Endothelial cell of umbilical vein (primary cell): ENCODE measurements around the gene FAM120A. TPM values are rescaled to one million over a fixed set of nuclear protein-coding genes. Genes with fewer than 3 reads are reported as not detected.

ENCODE experiments used
- BruUV-seq: library from RNA; stranded (reverse); fragments of 400-500 nt; replicated peaks from 2 replicates; lab custom pipeline; 2021; lab: Mats Ljungman, UMichigan
- CTCF ChIA-PET: fragments of 300-600, 350-600 bp; sonication (Branson Sonifier 250); formaldehyde crosslinking; loops from one replicate; lab custom pipeline; 2021; ENCODE audit warnings: antibody characterized with exemption, inconsistent platforms; lab: Charles Lee
- POLR2A ChIA-PET: fragments of 300-600, 350-600 bp; sonication (Branson Sonifier 250); formaldehyde crosslinking; loops from one replicate; lab custom pipeline; 2021; ENCODE audit warnings: antibody characterized with exemption, inconsistent platforms; lab: Charles Lee
- DNase-seq: peaks from one replicate; pipeline ENCODE4 v3.0.0-alpha.2; 2011; ENCODE audit warnings: low read depth, low spot score
- FAIRE-seq: peaks from 2 replicates; lab custom pipeline; 2011; peaks lifted over from hg19 to GRCh38; lab: Jason Lieb, UNC
- H2AFZ ChIP-seq: 2 replicates; pipeline ENCODE4 v1.6.0; 2012; ENCODE audit warnings: low read depth, low read length, control low read depth, inconsistent platforms
- H3K27ac ChIP-seq: 2 replicates; pipeline ENCODE4 v1.5.1; 2011; ENCODE audit warnings: low read depth, mild to moderate bottlenecking, control low read depth, low read length, moderate library complexity; ENCODE audit not compliant: insufficient read depth
- H3K27me3 ChIP-seq, 2 experiments: 2 replicates each; pipeline versions ENCODE4 v1.6.0 to v1.6.1; 2011; ENCODE audit warnings: low read length in 2 of 2, mixed read lengths in 1 of 2; ENCODE audit not compliant: control insufficient read depth in 2 of 2, insufficient read depth in 2 of 2
- H3K36me3 ChIP-seq, 2 experiments: 2 replicates in 1 of 2; 3 replicates in 1 of 2; pipeline ENCODE4 v1.5.1; 2011; ENCODE audit warnings: low read length in 2 of 2, mild to moderate bottlenecking in 1 of 2, moderate library complexity in 1 of 2; ENCODE audit not compliant: control insufficient read depth in 2 of 2, insufficient read depth in 2 of 2; ENCODE audit errors: extremely low read depth in 1 of 2
- H3K4me1 ChIP-seq: 3 replicates; pipeline ENCODE4 v1.5.1; 2011; ENCODE audit warnings: mild to moderate bottlenecking, low read length; ENCODE audit not compliant: control insufficient read depth, insufficient read depth; ENCODE audit errors: extremely low read depth
- H3K4me2 ChIP-seq: 2 replicates; pipeline ENCODE4 v1.6.1; 2011; ENCODE audit warnings: low read length, control low read depth, mixed read lengths; ENCODE audit not compliant: insufficient read depth
- H3K4me3 ChIP-seq, 3 experiments: fragments of 200-600 bp in 1 of 3; sonication (generic), shearing (Covaris generic) in 1 of 3; replicated peaks in 1 of 3; 2 replicates each; pipeline ENCODE4 v1.5.1; 2011 to 2016; ENCODE audit warnings: control low read depth in 3 of 3, low read length in 3 of 3, mild to moderate bottlenecking in 2 of 3, inconsistent platforms in 1 of 3, low read depth in 1 of 3, moderate library complexity in 1 of 3; ENCODE audit not compliant: insufficient read depth in 1 of 3
- H3K79me2 ChIP-seq: 2 replicates; pipeline ENCODE4 v1.6.0; 2012; ENCODE audit warnings: low read length, inconsistent platforms; ENCODE audit not compliant: control insufficient read depth, insufficient read depth
- H3K9ac ChIP-seq: replicated peaks from 2 replicates; pipeline ENCODE3; 2011; ENCODE audit warnings: low read length, control low read depth; ENCODE audit not compliant: insufficient read depth; ENCODE audit errors: extremely low read depth
- H3K9me1 ChIP-seq: replicated peaks from 3 replicates; pipeline ENCODE4 v1.6.0; 2011; ENCODE audit warnings: mild to moderate bottlenecking, low read length; ENCODE audit not compliant: control insufficient read depth, insufficient read depth; ENCODE audit errors: extremely low read depth
- H3K9me3 ChIP-seq: replicated peaks from 2 replicates; pipeline ENCODE4 v1.5.1; 2012; ENCODE audit warnings: low read length, inconsistent platforms; ENCODE audit not compliant: control insufficient read depth, insufficient read depth
- H4K20me1 ChIP-seq: replicated peaks from 2 replicates; pipeline ENCODE3; 2011; ENCODE audit warnings: mild to moderate bottlenecking, low read length; ENCODE audit not compliant: control insufficient read depth, insufficient read depth; ENCODE audit errors: extremely low read depth
- EZH2 ChIP-seq: IDR thresholded peaks from 2 replicates; pipeline ENCODE4 v1.6.1; 2012; ENCODE audit warnings: borderline replicate concordance, low read depth, mild to moderate bottlenecking, moderate library complexity, low read length, inconsistent platforms; ENCODE audit not compliant: severe bottlenecking
- FOS ChIP-seq: IDR thresholded peaks from 2 replicates; pipeline ENCODE4 v1.6.1; 2011; ENCODE audit warnings: mild to moderate bottlenecking, low read length, moderate library complexity, borderline replicate concordance; ENCODE audit not compliant: insufficient read depth
- GATA2 ChIP-seq: IDR thresholded peaks from 2 replicates; pipeline ENCODE4 v1.7.0; 2011; ENCODE audit warnings: low read depth, mild to moderate bottlenecking, moderate library complexity, mixed read lengths, low read length; ENCODE audit not compliant: insufficient read length, insufficient read depth
- JUN ChIP-seq: IDR thresholded peaks from 2 replicates; pipeline ENCODE4 v1.6.1; 2011; ENCODE audit warnings: borderline replicate concordance, low read depth; ENCODE audit not compliant: insufficient read length, insufficient read depth
- MYC ChIP-seq: IDR thresholded peaks from one replicate; pipeline ENCODE4 v1.6.1; 2011; ENCODE audit warnings: mild to moderate bottlenecking, low read depth, low read length
- POLR2A ChIP-seq: IDR thresholded peaks from 2 replicates; pipeline ENCODE4 v1.6.1; 2012; ENCODE audit warnings: low read depth, mild to moderate bottlenecking, control low read depth, low read length
- POLR2AphosphoS5 ChIP-seq: IDR thresholded peaks from 2 replicates; pipeline ENCODE4 v1.6.1; 2012; ENCODE audit warnings: low read depth, mild to moderate bottlenecking, control low read depth, low read length, moderate library complexity; ENCODE audit not compliant: insufficient read depth
- dilution Hi-C: fragments of 300-500 bp; cut with MboI; formaldehyde crosslinking; loops from one replicate; pipeline ENCODE4 v1.15.0; 2019; ENCODE audit warnings: low sequenced_read_pairs; ENCODE audit not compliant: extremely low pct_ligation_motif_present
- intact Hi-C: fragments of 100-400 bp; cut with micrococcal nuclease; formaldehyde crosslinking; loops from one replicate; pipeline ENCODE4 v1.10.0; 2022
- polyA plus RNA-seq, 4 experiments: library from polyadenylated mRNA; depleted of rRNA in 3 of 4; stranded (reverse) in 3 of 4; unstranded in 1 of 4; fragments of >200 nt; gene quantifications; 2 replicates each; pipeline versions ENCODE4 v1.2.1 to v1.2.3, GENCODE V29; 2011 to 2012; ENCODE audit warnings: missing spikeins in 1 of 4
- total RNA-seq: library from RNA; stranded (reverse); gene quantifications from 2 replicates; pipeline ENCODE4 v1.2.3, GENCODE V29; 2021
- TF ChIP-seq, protein P1 (sequence below): IDR thresholded peaks from 2 replicates; pipeline ENCODE4 v1.6.1; 2011; ENCODE audit not compliant: insufficient read depth, insufficient read length
- TF ChIP-seq, protein P2 (sequence below), 2 donors: IDR thresholded peaks; 1 replicate in 1 of 2; 2 replicates in 1 of 2; pipeline ENCODE4 v1.5.1; 2011; ENCODE audit warnings: low read length in 2 of 2, mild to moderate bottlenecking in 2 of 2, moderate library complexity in 2 of 2, control low read depth in 1 of 2, inconsistent platforms in 1 of 2, low read depth in 1 of 2; ENCODE audit not compliant: insufficient read depth in 1 of 2; ENCODE audit errors: extremely low read depth in 1 of 2

The FAM120A gene
- total and polyA plus RNA-seq, 2 donors (not counting 3 experiments of a cell fraction or from before 2014, with no cell fraction given), result 66.8 to 126 TPM

DNA sequence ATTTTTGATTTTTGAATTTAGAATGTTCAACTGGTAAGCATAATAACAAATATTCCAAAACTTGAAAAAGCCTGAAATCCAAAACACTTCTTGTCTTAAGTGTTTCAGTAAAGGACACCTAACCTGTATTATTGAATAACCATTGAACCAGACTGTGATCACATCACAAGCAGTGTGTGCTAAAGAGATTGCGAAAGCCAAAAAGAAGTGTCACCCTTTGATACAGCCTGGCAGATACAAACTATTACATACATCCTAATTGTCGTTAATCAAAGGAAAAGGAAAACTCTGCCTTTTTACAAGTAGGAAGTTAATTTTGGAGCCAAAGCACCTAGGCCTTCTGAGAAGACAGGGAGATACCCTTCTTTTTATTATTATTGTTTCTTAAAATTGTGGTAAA, 10.3 kb downstream of the FAM120A start:
- BruUV-seq, result no TSS peak
- ChIA-PET CTCF (no interaction called here), POLR2A (no interaction called here)
- no peak overlapping the region for H3K4me2 ChIP-seq
- H3K9ac ChIP-seq, result no peak overlapping the region
- H3K27me3 ChIP-seq, result no peaks in the 10 kb centered on the region
- no peak overlapping the region for H2AFZ ChIP-seq
- peaks cover 13% of the 10 kb centered on the region for H3K4me1 ChIP-seq
- no peaks in the 10 kb centered on the region for H3K9me1 ChIP-seq
- no peaks in the 10 kb centered on the region for H3K9me3 ChIP-seq
- DNase-seq (no peak), FAIRE-seq (no peak)
- no peaks in the 10 kb centered on the region for H3K36me3 ChIP-seq
- H3K4me3 ChIP-seq, result no peak overlapping the region
- H3K27ac ChIP-seq, result no peak overlapping the region
- H3K79me2 ChIP-seq, result peaks cover 100% of the 10 kb centered on the region
- no peak for TF ChIP-seq EZH2
- no peak for TF ChIP-seq JUN
- TF ChIP-seq, protein P1, sequence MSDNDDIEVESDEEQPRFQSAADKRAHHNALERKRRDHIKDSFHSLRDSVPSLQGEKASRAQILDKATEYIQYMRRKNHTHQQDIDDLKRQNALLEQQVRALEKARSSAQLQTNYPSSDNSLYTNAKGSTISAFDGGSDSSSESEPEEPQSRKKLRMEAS, result no peak
- TF ChIP-seq POLR2A, result no peak
- TF ChIP-seq, protein P2, sequence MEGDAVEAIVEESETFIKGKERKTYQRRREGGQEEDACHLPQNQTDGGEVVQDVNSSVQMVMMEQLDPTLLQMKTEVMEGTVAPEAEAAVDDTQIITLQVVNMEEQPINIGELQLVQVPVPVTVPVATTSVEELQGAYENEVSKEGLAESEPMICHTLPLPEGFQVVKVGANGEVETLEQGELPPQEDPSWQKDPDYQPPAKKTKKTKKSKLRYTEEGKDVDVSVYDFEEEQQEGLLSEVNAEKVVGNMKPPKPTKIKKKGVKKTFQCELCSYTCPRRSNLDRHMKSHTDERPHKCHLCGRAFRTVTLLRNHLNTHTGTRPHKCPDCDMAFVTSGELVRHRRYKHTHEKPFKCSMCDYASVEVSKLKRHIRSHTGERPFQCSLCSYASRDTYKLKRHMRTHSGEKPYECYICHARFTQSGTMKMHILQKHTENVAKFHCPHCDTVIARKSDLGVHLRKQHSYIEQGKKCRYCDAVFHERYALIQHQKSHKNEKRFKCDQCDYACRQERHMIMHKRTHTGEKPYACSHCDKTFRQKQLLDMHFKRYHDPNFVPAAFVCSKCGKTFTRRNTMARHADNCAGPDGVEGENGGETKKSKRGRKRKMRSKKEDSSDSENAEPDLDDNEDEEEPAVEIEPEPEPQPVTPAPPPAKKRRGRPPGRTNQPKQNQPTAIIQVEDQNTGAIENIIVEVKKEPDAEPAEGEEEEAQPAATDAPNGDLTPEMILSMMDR (IDR thresholded peaks at IDR 0.05; ENCODE audit: extremely low read depth in 1 of 2, insufficient read depth in 1 of 2, low read depth in 1 of 2, low read length in 2 of 2), result no peak
- TF ChIP-seq POLR2AphosphoS5, result no peak
- no peak for TF ChIP-seq MYC
- TF ChIP-seq GATA2, result no peak
- TF ChIP-seq FOS, result no peak
- H4K20me1 ChIP-seq, result peaks cover 12% of the 10 kb centered on the region
- intact Hi-C loops, result no loop called here
- dilution Hi-C loops, result no loop called here
